GM23248 (cell line): ENCODE measurements around the gene C1orf216. TPM values are rescaled to one million over a fixed set of nuclear protein-coding genes. Genes with fewer than 3 reads are reported as not detected.

ENCODE experiments used
- DNase-seq: peaks from one replicate; pipeline ENCODE4 v3.0.0-alpha.2; 2015
- H2AFZ ChIP-seq: fragments of 200-600 bp; sonication (generic); 2 replicates; pipeline ENCODE4 v1.6.1; 2016; ENCODE audit warnings: antibody characterized with exemption
- H3F3A ChIP-seq: fragments of 200-600 bp; sonication (generic); 2 replicates; pipeline ENCODE4 v1.6.1; 2016; ENCODE audit warnings: mild to moderate bottlenecking, antibody characterized with exemption, mixed run types; ENCODE audit not compliant: insufficient read depth
- H3K27ac ChIP-seq: fragments of 200-600 bp; sonication (generic); 2 replicates; pipeline ENCODE4 v1.5.1; 2016; ENCODE audit warnings: mild to moderate bottlenecking
- H3K27me3 ChIP-seq: fragments of 200-600 bp; sonication (generic); replicated peaks from 2 replicates; pipeline ENCODE4 v1.6.1; 2016; ENCODE audit warnings: mild to moderate bottlenecking; ENCODE audit not compliant: insufficient read depth
- H3K36me3 ChIP-seq: fragments of 200-600 bp; sonication (generic); 2 replicates; pipeline ENCODE4 v1.6.1; 2016; ENCODE audit warnings: low read depth, mild to moderate bottlenecking
- H3K4me1 ChIP-seq: fragments of 200-600 bp; sonication (generic); 2 replicates; pipeline ENCODE4 v1.6.1; 2016; ENCODE audit warnings: mild to moderate bottlenecking; ENCODE audit not compliant: insufficient read depth
- H3K4me2 ChIP-seq: fragments of 200-600 bp; sonication (generic); one replicate; pipeline ENCODE4 v1.6.1; 2016; ENCODE audit warnings: mild to moderate bottlenecking; ENCODE audit not compliant: unreplicated experiment
- H3K4me3 ChIP-seq: fragments of 200-600 bp; sonication (generic); 2 replicates; pipeline ENCODE4 v1.5.1; 2016; ENCODE audit warnings: mild to moderate bottlenecking
- H3K79me2 ChIP-seq: fragments of 200-600 bp; sonication (generic); 2 replicates; pipeline ENCODE4 v1.6.1; 2016; ENCODE audit warnings: mild to moderate bottlenecking; ENCODE audit not compliant: insufficient read depth
- H3K9ac ChIP-seq: fragments of 200-600 bp; sonication (generic); 2 replicates; pipeline ENCODE4 v1.6.1; 2016; ENCODE audit warnings: mild to moderate bottlenecking
- H3K9me2 ChIP-seq: fragments of 200-600 bp; sonication (generic); 2 replicates; pipeline ENCODE4 v1.6.1; 2016; ENCODE audit warnings: mixed run types, mild to moderate bottlenecking, moderate library complexity; ENCODE audit not compliant: insufficient read depth
- H3K9me3 ChIP-seq: fragments of 200-600 bp; sonication (generic); one replicate; pipeline ENCODE4 v1.6.1; 2017; ENCODE audit warnings: low read depth
- H4K20me1 ChIP-seq: fragments of 200-600 bp; sonication (generic); 2 replicates; pipeline ENCODE4 v1.6.0; 2016; ENCODE audit not compliant: insufficient read depth
- EZH2 ChIP-seq: fragments of 200-600 bp; sonication (generic); IDR thresholded peaks from 2 replicates; pipeline ENCODE4 v1.6.1; 2018; ENCODE audit warnings: antibody characterized with exemption, mild to moderate bottlenecking; ENCODE audit not compliant: insufficient read depth, poor library complexity, severe bottlenecking
- EZH2phosphoT487 ChIP-seq: fragments of 200-600 bp; sonication (generic); IDR thresholded peaks from 2 replicates; pipeline ENCODE4 v1.6.1; 2018; ENCODE audit warnings: antibody characterized with exemption, moderate library complexity, mild to moderate bottlenecking, low read depth; ENCODE audit not compliant: insufficient read depth
- WGBS, 2 experiments: methylation state at CpG; one replicate each; pipeline ENCODE4 v1.1.6; 2015 to 2017; ENCODE audit warnings: low lambda C conversion rate in 2 of 2, low coverage in 1 of 2; ENCODE audit errors: missing lambda C conversion rate in 2 of 2; 5-methylcytosine and 5-hydroxymethylcytosine counted together
- in situ Hi-C: fragments of 300-500 bp; cut with MboI; formaldehyde crosslinking; loops from 2 replicates; pipeline ENCODE4 v1.15.0; 2020
- polyA plus RNA-seq: library from polyadenylated mRNA; unstranded; fragments of >200 nt; fragmentation: Nextera tagmentation; extraction: Ambion mirVana; gene quantifications from 2 replicates; pipeline ENCODE4 v1.2.1, GENCODE V29; 2016
- total RNA-seq: library from RNA; depleted of rRNA; stranded (reverse); fragments of >200 nt; shearing (Covaris generic); gene quantifications from 2 replicates; pipeline ENCODE4 v1.2.3, GENCODE V29; 2014

C1orf216 gene
- total and polyA plus RNA-seq, 2 experiments from 2014 or later, result 21.6 to 32.2 TPM

GRCh38 chr1:35737120-35737519 lies 18.4 kb upstream of the C1orf216 start:
- no peak for DNase-seq
- WGBS, 2 experiments, result 90 to 97% methylated on average over 1 of the region's 1 CpG
- H3K9me3 ChIP-seq, result no peaks in the 10 kb centered on the region
- H3K9me2 ChIP-seq, result no peaks in the 10 kb centered on the region
- H3K79me2 ChIP-seq, result no peaks in the 10 kb centered on the region
- no peak overlapping the region for H3K27ac ChIP-seq
- no peaks in the 10 kb centered on the region for H3K4me1 ChIP-seq
- in situ Hi-C loops, result no loop called here
- H3K9ac ChIP-seq, result no peak overlapping the region
- no peaks in the 10 kb centered on the region for H3K27me3 ChIP-seq
- H3K4me3 ChIP-seq, result no peak overlapping the region
- no peaks in the 10 kb centered on the region for H3K36me3 ChIP-seq
- H3F3A ChIP-seq, result no peaks in the 10 kb centered on the region
- no peak overlapping the region for H2AFZ ChIP-seq
- H3K4me2 ChIP-seq, result no peak overlapping the region
- TF ChIP-seq EZH2 (no peak), EZH2phosphoT487 (no peak)
- H4K20me1 ChIP-seq, result no peaks in the 10 kb centered on the region

- Histone ChIP-seq H3K79me2 (no peaks in the 10 kb centered on the region), H3K9ac (no peak overlapping the region), H2AFZ (no peak overlapping the region), H3K9me2 (no peaks in the 10 kb centered on the region), H3K4me1 (no peaks in the 10 kb centered on the region), H3K4me3 (no peak overlapping the region), H4K20me1 (no peaks in the 10 kb centered on the region), H3K36me3 (no peaks in the 10 kb centered on the region), H3F3A (no peaks in the 10 kb centered on the region), H3K27me3 (no peaks in the 10 kb centered on the region), H3K27ac (no peak overlapping the region), H3K4me2 (no peak overlapping the region), H3K9me3 (no peaks in the 10 kb centered on the region)
- TF ChIP-seq EZH2phosphoT487 (no peak), EZH2 (no peak)
- DNase-seq, result no peak
- WGBS, 2 experiments, result 77 to 84% methylated on average over 4 of the region's 4 CpGs
- in situ Hi-C loops, result no loop called here
These were observed 8.9 kb upstream of the C1orf216 start for GRCh38 chr1:35727434-35728040.

GRCh38 chr1:35726450-35727433 lies 8.1 kb upstream of the C1orf216 start:
- no peak overlapping the region for H2AFZ ChIP-seq
- WGBS, 2 experiments, result 40 to 48% methylated on average over 11 of the region's 11 CpGs

GRCh38 chr1:35725596-35725995 lies 6.9 kb upstream of the C1orf216 start:
- in situ Hi-C loops, result no loop called here
- WGBS, 2 experiments, result 53 to 58% methylated on average over 10 of the region's 10 CpGs
- Histone ChIP-seq H4K20me1 (no peaks in the 10 kb centered on the region), H3K4me3 (no peak overlapping the region), H3K9me2 (no peaks in the 10 kb centered on the region), H3K27ac (no peak overlapping the region), H3K27me3 (no peaks in the 10 kb centered on the region), H3K9me3 (no peaks in the 10 kb centered on the region), H3K36me3 (no peaks in the 10 kb centered on the region), H3K4me1 (no peaks in the 10 kb centered on the region), H3K4me2 (no peak overlapping the region), H3K9ac (no peak overlapping the region), H3F3A (no peaks in the 10 kb centered on the region), H2AFZ (no peak overlapping the region), H3K79me2 (no peaks in the 10 kb centered on the region)
- no peak for TF ChIP-seq EZH2
- TF ChIP-seq EZH2phosphoT487, result no peak
- peak; percentile 15 for DNase-seq

More at GRCh38 chr1:35726450-35727433, 8.1 kb upstream of the C1orf216 start:
- in situ Hi-C loops, result no loop called here
- Histone ChIP-seq H3K36me3 (no peaks in the 10 kb centered on the region), H3K4me2 (no peak overlapping the region), H3K4me1 (no peaks in the 10 kb centered on the region), H4K20me1 (no peaks in the 10 kb centered on the region), H3K9me3 (no peaks in the 10 kb centered on the region), H3K9ac (no peak overlapping the region), H3K79me2 (no peaks in the 10 kb centered on the region), H3K4me3 (no peak overlapping the region), H3K27me3 (no peaks in the 10 kb centered on the region), H3K27ac (no peak overlapping the region), H3K9me2 (no peaks in the 10 kb centered on the region), H3F3A (no peaks in the 10 kb centered on the region)
- peak; percentile 71 for DNase-seq
- TF ChIP-seq EZH2phosphoT487 (no peak), EZH2 (no peak)
